ENCODE data around the gene ATP1A2.

- TF ChIP-seq, protein P1, sequence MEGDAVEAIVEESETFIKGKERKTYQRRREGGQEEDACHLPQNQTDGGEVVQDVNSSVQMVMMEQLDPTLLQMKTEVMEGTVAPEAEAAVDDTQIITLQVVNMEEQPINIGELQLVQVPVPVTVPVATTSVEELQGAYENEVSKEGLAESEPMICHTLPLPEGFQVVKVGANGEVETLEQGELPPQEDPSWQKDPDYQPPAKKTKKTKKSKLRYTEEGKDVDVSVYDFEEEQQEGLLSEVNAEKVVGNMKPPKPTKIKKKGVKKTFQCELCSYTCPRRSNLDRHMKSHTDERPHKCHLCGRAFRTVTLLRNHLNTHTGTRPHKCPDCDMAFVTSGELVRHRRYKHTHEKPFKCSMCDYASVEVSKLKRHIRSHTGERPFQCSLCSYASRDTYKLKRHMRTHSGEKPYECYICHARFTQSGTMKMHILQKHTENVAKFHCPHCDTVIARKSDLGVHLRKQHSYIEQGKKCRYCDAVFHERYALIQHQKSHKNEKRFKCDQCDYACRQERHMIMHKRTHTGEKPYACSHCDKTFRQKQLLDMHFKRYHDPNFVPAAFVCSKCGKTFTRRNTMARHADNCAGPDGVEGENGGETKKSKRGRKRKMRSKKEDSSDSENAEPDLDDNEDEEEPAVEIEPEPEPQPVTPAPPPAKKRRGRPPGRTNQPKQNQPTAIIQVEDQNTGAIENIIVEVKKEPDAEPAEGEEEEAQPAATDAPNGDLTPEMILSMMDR (IDR thresholded peaks at IDR 0.05) = no peak
- no peak for TF ChIP-seq POLR2A (IDR thresholded peaks at IDR 0.05)
Measured at GRCh38 chr1:160158031-160158430, 42.5 kb downstream of the ATP1A2 start.
